Activated naive CD4-positive, alpha-beta T cell treated with anti-CD3 and anti-CD28 coated beads for 36 hours (primary cell): ENCODE results near the gene COX6A1. TPM values are rescaled to one million over a fixed set of nuclear protein-coding genes. Genes with fewer than 3 reads are reported as not detected.
"Not testable (repeated sequence)": the region's sequence is repeated elsewhere in the genome, so short reads cannot be mapped to it uniquely, and the experiment has no call there.

Experiments
- CTCF ChIA-PET: fragments of 350-600 bp; sonication (Branson Sonifier 250); formaldehyde crosslinking; loops from one replicate; lab custom pipeline; 2021; ENCODE audit warnings: antibody characterized with exemption; lab: Charles Lee
- DNase-seq: peaks from one replicate; pipeline ENCODE4 v3.0.0-alpha.2; 2020
- H3K27ac Mint-ChIP-seq: one replicate; pipeline ENCODE4 v1.8.0; 2021; ENCODE audit warnings: mild to moderate bottlenecking, mixed read lengths
- H3K27me3 Mint-ChIP-seq: one replicate; pipeline ENCODE4 v1.8.0; 2021; ENCODE audit warnings: low read depth, mixed read lengths
- H3K36me3 Mint-ChIP-seq: one replicate; pipeline ENCODE4 v1.8.0; 2021; ENCODE audit warnings: low read depth, mixed read lengths
- H3K4me1 Mint-ChIP-seq: one replicate; pipeline ENCODE4 v1.8.0; 2021; ENCODE audit warnings: low read depth, mixed read lengths
- H3K4me3 Mint-ChIP-seq: one replicate; pipeline ENCODE4 v1.8.0; 2021; ENCODE audit warnings: mild to moderate bottlenecking, moderate library complexity, mixed read lengths
- H3K9me3 Mint-ChIP-seq: one replicate; pipeline ENCODE4 v1.8.0; 2021; ENCODE audit warnings: mixed read lengths
- intact Hi-C: fragments of 100-400 bp; cut with micrococcal nuclease; formaldehyde crosslinking; loops from one replicate; pipeline ENCODE4 v1.15.1; 2023
- total RNA-seq, 2 experiments: library from RNA; stranded (reverse); gene quantifications; one replicate each; pipeline ENCODE4 v1.2.3, GENCODE V29; 2021

COX6A1 gene
- total RNA-seq, 2 experiments from 2014 or later, result 536 to 540 TPM

DNA sequence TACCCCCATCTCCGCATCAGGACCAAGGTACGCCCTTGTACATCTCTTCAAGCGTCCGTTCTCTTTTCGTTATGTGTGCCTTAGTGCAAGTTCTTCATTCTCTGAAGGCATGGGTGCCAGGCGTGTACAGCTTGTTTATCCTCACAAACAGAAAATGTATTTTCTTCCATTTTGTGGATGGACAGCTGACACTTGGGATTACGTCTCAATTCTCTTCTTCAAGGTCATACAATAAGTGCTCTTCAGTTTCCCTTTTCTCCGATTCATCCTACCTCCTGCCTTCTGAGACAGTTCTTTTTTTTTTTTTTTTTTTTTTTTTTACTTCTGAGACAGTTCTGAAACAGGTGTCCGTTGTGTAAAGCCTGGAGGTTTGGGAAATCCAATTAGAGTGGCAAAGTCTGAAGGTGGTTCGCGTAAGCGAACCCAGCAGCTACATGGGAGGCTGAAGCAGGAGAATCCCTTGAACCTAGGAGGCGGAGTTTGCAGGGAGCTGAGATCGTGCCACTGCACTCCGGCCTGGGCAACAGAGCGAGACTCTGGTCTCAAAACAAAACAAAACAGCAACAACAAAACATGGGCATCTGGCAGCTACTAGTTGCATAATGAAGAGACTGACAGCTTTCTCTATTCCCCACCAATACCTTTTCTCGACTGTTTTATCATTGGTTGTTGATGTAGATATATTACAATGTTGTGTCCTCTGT is 734 bp downstream of the COX6A1 start:
- no peak for DNase-seq
- H3K4me1 Mint-ChIP-seq, result peaks cover 24% of the 10 kb centered on the region
- CTCF ChIA-PET, result interaction anchor here (0.6 to 3.1 kb wide), 16 partner anchors 9 to 1222 kb away, joined by 3 to 15 read pairs (median 4); partner anchors contain the start of gene SRSF9

DNA sequence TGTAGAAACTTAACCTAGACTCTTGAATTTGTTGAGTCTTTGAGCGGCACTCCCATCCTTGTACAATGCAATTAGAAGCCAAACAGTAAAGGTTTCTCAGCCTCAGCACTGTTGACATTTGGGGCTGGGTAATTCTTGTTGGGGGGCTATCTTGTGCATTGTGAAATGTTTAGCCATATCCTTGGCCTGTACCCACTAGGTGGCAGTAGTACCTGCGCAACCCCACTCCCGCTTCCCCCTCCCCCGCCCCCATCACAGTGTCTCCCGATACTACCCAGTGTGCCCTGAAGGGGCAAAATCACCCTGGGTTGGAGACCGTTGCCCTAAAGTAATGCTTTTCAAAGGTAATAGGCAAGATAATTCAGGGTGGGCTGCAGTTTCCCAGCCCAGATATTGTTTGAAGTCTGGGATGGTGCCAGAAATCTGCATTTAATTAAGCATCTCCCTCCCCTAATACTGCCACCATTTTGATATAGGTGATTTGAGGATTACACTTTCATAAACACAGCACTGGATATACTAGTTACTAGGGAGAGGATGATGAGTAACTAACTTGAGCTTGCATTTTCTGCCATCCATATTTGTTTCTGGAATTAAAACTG is 1.8 kb downstream of the COX6A1 start:
- Mint-ChIP-seq H3K27me3 (no peaks in the 10 kb centered on the region), H3K4me3 (peak overlapping the region; percentile 42), H3K4me1 (peaks cover 34% of the 10 kb centered on the region), H3K36me3 (peaks cover 27% of the 10 kb centered on the region), H3K27ac (peak overlapping the region; percentile 75), H3K9me3 (no peaks in the 10 kb centered on the region)
- CTCF ChIA-PET, result interaction anchor here (0.6 to 3.1 kb wide), 14 partner anchors 10 to 212 kb away, joined by 3 to 15 read pairs (median 5); partner anchors contain the start of genes DYNLL1 and SRSF9
- DNase-seq, result peak; percentile 87
- intact Hi-C loops, result loop anchor here (1.0 to 10.0 kb wide), 7 partner anchors 27 to 322 kb away; partner anchors contain the start of genes MLEC, RAB35 and UNC119B

More for the DNA sequence above, 734 bp downstream of the COX6A1 start:
- intact Hi-C loops, result loop anchor here (1.0 to 10.0 kb wide), 15 partner anchors 8 to 321 kb away; partner anchors contain the start of genes DYNLL1, GATC, MLEC and POP5
- H3K27me3 Mint-ChIP-seq, result no peaks in the 10 kb centered on the region
- peaks cover 22% of the 10 kb centered on the region for H3K36me3 Mint-ChIP-seq
- H3K27ac Mint-ChIP-seq, result peak overlapping the region; percentile 93
- no peaks in the 10 kb centered on the region for H3K9me3 Mint-ChIP-seq
- peak overlapping the region; percentile 92 for H3K4me3 Mint-ChIP-seq

GRCh38 chr12:120444676-120445075 is 6.8 kb downstream of the COX6A1 start:
- H3K27me3 Mint-ChIP-seq, result no peaks in the 10 kb centered on the region
- CTCF ChIA-PET, result interaction anchor here (0.9 to 2.0 kb wide), 4 partner anchors 24 to 77 kb away, joined by 3 to 5 read pairs (median 4); partner anchors contain the start of gene SRSF9
- no peak for DNase-seq
- peak overlapping the region; percentile 95 for H3K4me3 Mint-ChIP-seq
- no peaks in the 10 kb centered on the region for H3K9me3 Mint-ChIP-seq
- intact Hi-C loops, result no loop called here
- H3K4me1 Mint-ChIP-seq, result peaks cover 56% of the 10 kb centered on the region
- peak overlapping the region; percentile 95 for H3K27ac Mint-ChIP-seq
- peaks cover 38% of the 10 kb centered on the region for H3K36me3 Mint-ChIP-seq

DNA sequence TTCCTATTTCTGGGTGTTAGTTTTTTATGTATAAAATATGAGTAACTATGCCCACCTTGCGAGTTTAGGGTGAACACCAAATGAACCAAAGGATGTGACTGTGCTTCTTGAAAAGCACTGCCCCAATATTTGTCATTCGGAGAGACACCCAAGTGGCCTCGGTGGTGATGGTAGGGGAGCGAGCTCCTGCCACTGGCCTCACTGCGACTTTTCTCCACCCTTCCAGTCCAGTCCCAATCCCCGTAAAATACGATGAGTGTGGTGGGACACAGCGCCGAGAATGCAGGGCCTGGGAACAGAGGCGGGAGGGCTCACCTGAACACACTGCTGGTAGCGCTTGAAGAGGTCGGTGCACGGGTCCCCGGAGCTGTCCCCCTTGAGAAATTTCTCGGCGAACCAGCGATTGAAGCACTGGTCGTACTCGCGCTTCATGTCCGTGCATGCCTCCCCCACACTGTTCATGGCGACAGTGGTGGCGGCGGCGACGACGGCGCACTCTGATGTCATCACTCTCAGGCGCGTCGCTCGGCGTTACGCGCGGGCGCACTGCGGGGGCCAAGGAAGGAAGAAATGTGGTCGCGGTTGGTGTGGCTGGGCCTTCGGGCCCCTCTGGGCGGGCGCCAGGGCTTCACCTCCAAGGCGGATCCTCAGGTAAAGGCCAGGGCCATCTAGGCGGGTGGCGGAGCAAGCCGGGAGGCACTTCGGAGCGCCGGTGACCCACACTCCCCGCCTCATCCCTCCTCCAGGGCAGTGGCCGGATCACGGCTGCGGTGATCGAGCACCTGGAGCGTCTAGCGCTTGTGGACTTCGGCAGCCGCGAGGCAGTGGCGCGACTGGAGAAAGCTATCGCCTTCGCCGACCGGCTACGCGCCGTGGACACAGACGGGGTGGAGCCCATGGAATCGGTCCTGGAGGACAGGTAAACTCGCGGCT is 8.3 kb downstream of the COX6A1 start, which contains the start of the genes GATC and TRIAP1:
Gene GATC, plus strand, starts transcription at position 534 of the 933 bp plus-strand sequence. Its CDS starts 37 bp downstream, at position 571.
Gene TRIAP1, minus strand, starts transcription at position 474 of the 933 bp plus-strand sequence. Its CDS starts 12 bp downstream, at position 462.
- DNase-seq, result peak; percentile 90
- Mint-ChIP-seq H3K4me3 (peak within 1 kb of the TSS; percentile 95), H3K9me3 (no peaks in the 10 kb centered on the region), H3K4me1 (peaks cover 47% of the 10 kb centered on the region), H3K27me3 (no peaks in the 10 kb centered on the region), H3K36me3 (peaks cover 33% of the 10 kb centered on the region), H3K27ac (peak within 1 kb of the TSS; percentile 95)
- CTCF ChIA-PET, result interaction anchor here (0.5 to 2.2 kb wide), 3 partner anchors 13 to 141 kb away, joined by 3 to 5 read pairs (median 3); no protein-coding TSS in a partner anchor
- intact Hi-C loops, result loop anchor here (1.0 to 2.0 kb wide), 3 partner anchors 8 to 51 kb away; partner anchors contain the start of genes COX6A1, DYNLL1 and SRSF9

DNA sequence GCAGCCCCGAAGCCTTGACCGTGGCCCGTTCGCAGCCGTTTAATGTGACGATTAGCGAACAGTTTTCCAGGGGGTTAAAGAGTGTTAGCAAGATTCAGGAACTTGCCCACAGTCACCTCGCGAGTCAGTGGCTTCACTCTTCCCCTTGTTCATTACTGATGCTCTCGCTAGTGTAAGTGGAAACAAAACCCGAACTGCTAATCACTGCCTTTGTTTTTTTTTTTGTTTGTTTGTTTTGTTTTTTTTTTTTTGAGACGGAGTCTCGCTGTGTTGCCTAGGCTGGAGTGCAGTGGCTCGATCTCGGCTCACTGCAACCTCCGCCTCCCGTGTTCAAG is 8.9 kb downstream of the COX6A1 start:
- peak overlapping the region; percentile 95 for H3K4me3 Mint-ChIP-seq
- H3K27me3 Mint-ChIP-seq, DNase-seq, H3K9me3 Mint-ChIP-seq: not testable (repeated sequence)
- H3K4me1 Mint-ChIP-seq, result peaks cover 45% of the 10 kb centered on the region
- H3K27ac Mint-ChIP-seq, result peak overlapping the region; percentile 95
- peaks cover 30% of the 10 kb centered on the region for H3K36me3 Mint-ChIP-seq
- intact Hi-C loops, result loop anchor here (1.0 to 2.0 kb wide), 3 partner anchors 9 to 50 kb away; partner anchors contain the start of genes COX6A1, DYNLL1 and SRSF9
- CTCF ChIA-PET, result interaction anchor here (1.3 to 2.2 kb wide), 2 partner anchors 11 to 12 kb away, joined by 5 read pairs; no protein-coding TSS in a partner anchor

GRCh38 chr12:120447992-120448391 is 10.1 kb downstream of the COX6A1 start:
- Mint-ChIP-seq H3K9me3 (no peaks in the 10 kb centered on the region), H3K4me3 (peak overlapping the region; percentile 95), H3K4me1 (peaks cover 45% of the 10 kb centered on the region), H3K27me3 (no peaks in the 10 kb centered on the region), H3K27ac (no peak overlapping the region), H3K36me3 (peaks cover 26% of the 10 kb centered on the region)
- CTCF ChIA-PET, result interaction anchor here (0.6 to 2.2 kb wide), 4 partner anchors 9 to 19 kb away, joined by 3 to 6 read pairs (median 5); no protein-coding TSS in a partner anchor
- no peak for DNase-seq
- intact Hi-C loops, result loop anchor here (2.0 kb wide), 2 partner anchors 21 to 49 kb away; partner anchors contain the start of genes DYNLL1 and SRSF9

DNA sequence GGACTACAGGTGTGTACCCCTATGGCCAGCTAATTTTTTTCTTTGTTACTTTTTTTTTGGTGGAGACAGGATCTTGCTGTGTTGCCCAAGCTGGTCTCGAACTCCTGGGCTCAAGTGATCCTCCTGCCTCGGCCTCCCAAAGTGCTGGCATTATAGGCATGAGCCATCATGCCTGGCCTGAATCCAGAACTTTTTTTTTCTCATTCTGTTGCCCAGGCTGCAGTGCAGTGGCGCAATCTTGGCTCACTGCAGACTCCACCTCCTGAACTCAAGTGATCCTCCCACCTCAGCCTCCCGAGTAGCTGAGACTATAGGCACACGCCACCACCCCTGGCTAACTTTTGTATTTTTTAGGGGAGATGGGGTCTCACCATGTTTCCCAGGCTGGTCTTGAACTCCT is 14.6 kb downstream of the COX6A1 start:
- H3K27ac Mint-ChIP-seq, H3K9me3 Mint-ChIP-seq, intact Hi-C loops, DNase-seq, H3K27me3 Mint-ChIP-seq, H3K4me3 Mint-ChIP-seq: not testable (repeated sequence)
- Mint-ChIP-seq H3K36me3 (peaks cover 26% of the 10 kb centered on the region), H3K4me1 (peaks cover 20% of the 10 kb centered on the region)
- CTCF ChIA-PET, result interaction anchor here (0.6 to 10.3 kb wide), 5 partner anchors 10 to 1244 kb away, joined by 3 to 121 read pairs (median 4); partner anchors contain the start of genes COX6A1 and SRSF9

DNA sequence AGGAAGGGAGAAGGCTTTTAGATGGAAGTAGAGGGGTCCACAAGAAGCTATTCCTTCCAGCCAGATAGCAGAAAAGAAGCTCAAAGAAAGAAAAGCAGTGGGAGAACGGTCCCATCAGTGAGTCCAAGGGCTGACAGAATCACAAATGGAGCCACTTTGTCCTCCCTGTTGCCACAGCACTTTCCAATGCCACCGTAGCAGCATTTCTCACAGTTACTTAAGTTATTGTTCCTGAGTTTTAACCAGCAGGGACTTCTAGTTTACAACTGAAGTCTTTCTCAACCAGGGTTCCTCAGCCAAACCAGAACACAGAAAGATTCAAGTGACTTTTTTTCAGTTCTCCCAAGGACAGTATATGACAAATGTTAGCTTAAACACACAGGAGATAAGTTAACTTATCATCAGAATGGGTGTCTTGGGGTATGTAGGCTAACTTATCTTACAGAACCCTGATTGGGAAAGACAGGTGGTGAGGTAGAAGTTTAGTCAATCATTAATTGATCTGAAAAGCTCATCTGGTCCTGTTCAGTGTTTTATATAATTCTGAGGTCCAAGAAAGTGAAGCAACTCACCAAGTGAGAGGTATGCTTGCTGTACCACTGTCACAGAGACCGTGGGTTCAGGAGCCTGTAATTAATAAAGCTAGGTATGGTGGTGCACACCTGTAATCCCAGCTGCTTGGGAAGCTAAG is 15.3 kb downstream of the COX6A1 start:
- intact Hi-C loops, result no loop called here
- H3K36me3 Mint-ChIP-seq, result peaks cover 26% of the 10 kb centered on the region

GRCh38 chr12:120453977-120454376 is 16.1 kb downstream of the COX6A1 start:
- no peak overlapping the region for H3K4me3 Mint-ChIP-seq
- peaks cover 24% of the 10 kb centered on the region for H3K36me3 Mint-ChIP-seq
- peaks cover 10% of the 10 kb centered on the region for H3K4me1 Mint-ChIP-seq
- no peaks in the 10 kb centered on the region for H3K9me3 Mint-ChIP-seq
- no peak overlapping the region for H3K27ac Mint-ChIP-seq
- H3K27me3 Mint-ChIP-seq, result no peaks in the 10 kb centered on the region
- intact Hi-C loops, result no loop called here
- CTCF ChIA-PET, result interaction anchor here (0.5 to 10.3 kb wide), 5 partner anchors 11 to 504 kb away, joined by 3 to 121 read pairs (median 7); partner anchors contain the start of gene SRSF9
- DNase-seq, result peak; percentile 40

More for the DNA sequence above, 15.3 kb downstream of the COX6A1 start:
- Mint-ChIP-seq H3K9me3 (no peaks in the 10 kb centered on the region), H3K27me3 (no peaks in the 10 kb centered on the region), H3K4me1 (peaks cover 13% of the 10 kb centered on the region), H3K4me3 (no peak overlapping the region), H3K27ac (peak overlapping the region; percentile 30)
- DNase-seq, result no peak
- CTCF ChIA-PET, result interaction anchor here (0.5 to 10.3 kb wide), 7 partner anchors 11 to 275 kb away, joined by 3 to 121 read pairs (median 5); partner anchors contain the start of genes COX6A1 and SRSF9

- no peak overlapping the region for H3K4me3 Mint-ChIP-seq
- DNase-seq, result no peak
- intact Hi-C loops, result no loop called here
- CTCF ChIA-PET, result interaction anchor here (0.6 to 10.3 kb wide), 4 partner anchors 12 to 33 kb away, joined by 3 to 121 read pairs (median 3); partner anchors contain the start of gene SRSF9
- peaks cover 5% of the 10 kb centered on the region for H3K4me1 Mint-ChIP-seq
- no peaks in the 10 kb centered on the region for H3K27me3 Mint-ChIP-seq
- peaks cover 22% of the 10 kb centered on the region for H3K36me3 Mint-ChIP-seq
- no peak overlapping the region for H3K27ac Mint-ChIP-seq
- H3K9me3 Mint-ChIP-seq, result no peaks in the 10 kb centered on the region
Measured at GRCh38 chr12:120455302-120455701, 17.4 kb downstream of the COX6A1 start.
